CD4-positive, CD25-positive, alpha-beta regulatory T cell (primary cell): ENCODE results near the gene APOOL. TPM values are rescaled to one million over a fixed set of nuclear protein-coding genes. Genes with fewer than 3 reads are reported as not detected.
A peak's percentile ranks its signal among the peaks of the same experiment; 100 is the strongest.
"Not testable (repeated sequence)": the region's sequence is repeated elsewhere in the genome, so short reads cannot be mapped to it uniquely, and the experiment has no call there.

Experiments
- ATAC-seq, 2 donors: fragments of 150-1000 bp; cut with Tn5 transposase; one replicate each; pipeline ENCODE4 v1.10.0; 2021; ENCODE audit warnings: low read depth in 2 of 2, moderate number of reproducible peaks in 2 of 2, moderate library complexity in 1 of 2
- DNase-seq, 3 donors: peaks; one replicate each; pipeline versions ENCODE4 v3.0.0 to v3.0.0-alpha.2; 2012 to 2022; ENCODE audit warnings: mixed read lengths in 1 of 3
- H3K27ac ChIP-seq: one replicate; pipeline ENCODE4 v1.7.0; 2013; ENCODE audit warnings: mild to moderate bottlenecking, low read length; ENCODE audit not compliant: insufficient read depth, poor library complexity, severe bottlenecking
- H3K27me3 ChIP-seq: one replicate; pipeline ENCODE4 v1.7.0; 2013; ENCODE audit warnings: low read length; ENCODE audit not compliant: control insufficient read depth, insufficient read depth
- H3K36me3 ChIP-seq: one replicate; pipeline ENCODE4 v1.7.0; 2013; ENCODE audit warnings: mild to moderate bottlenecking, low read length, moderate library complexity; ENCODE audit not compliant: control insufficient read depth, insufficient read depth
- H3K4me1 ChIP-seq: 2 replicates; pipeline ENCODE4 v1.7.0; 2013; ENCODE audit warnings: mild to moderate bottlenecking, low read length; ENCODE audit not compliant: insufficient read depth, control insufficient read depth, poor library complexity, severe bottlenecking
- H3K4me3 ChIP-seq: one replicate; pipeline ENCODE4 v1.7.0; 2013; ENCODE audit warnings: low read depth, mild to moderate bottlenecking, low read length, moderate library complexity
- H3K9me3 ChIP-seq, 2 experiments: 1 replicate in 1 of 2; 2 replicates in 1 of 2; pipeline ENCODE4 v1.7.0; 2013; ENCODE audit warnings: low read length in 2 of 2, mild to moderate bottlenecking in 1 of 2, moderate library complexity in 1 of 2; ENCODE audit not compliant: control insufficient read depth in 2 of 2
- H3K27ac Mint-ChIP-seq, 3 donors: one replicate each; pipeline ENCODE4 v1.8.0; 2020 to 2022; ENCODE audit warnings: mild to moderate bottlenecking in 3 of 3, mixed read lengths in 3 of 3, moderate library complexity in 2 of 3
- H3K27me3 Mint-ChIP-seq: one replicate; pipeline ENCODE4 v1.8.0; 2022; ENCODE audit warnings: mild to moderate bottlenecking, mixed read lengths
- H3K36me3 Mint-ChIP-seq: one replicate; pipeline ENCODE4 v1.8.0; 2020; ENCODE audit warnings: mixed read lengths
- H3K4me1 Mint-ChIP-seq, 4 donors: one replicate each; pipeline ENCODE4 v1.8.0; 2020 to 2022; ENCODE audit warnings: mixed read lengths in 4 of 4, mild to moderate bottlenecking in 1 of 4
- H3K4me3 Mint-ChIP-seq, 4 donors: one replicate each; pipeline ENCODE4 v1.8.0; 2020 to 2022; ENCODE audit warnings: mild to moderate bottlenecking in 4 of 4, mixed read lengths in 4 of 4, moderate library complexity in 3 of 4
- H3K9me3 Mint-ChIP-seq, 7 donors: one replicate each; pipeline ENCODE4 v1.8.0; 2020 to 2022; ENCODE audit warnings: mixed read lengths in 7 of 7, mild to moderate bottlenecking in 3 of 7, moderate library complexity in 2 of 7
- polyA plus RNA-seq, 4 donors: library from polyadenylated mRNA; unstranded; fragments of 300-500 nt; fragmentation: Illumina TruSeq; gene quantifications; one replicate each; pipeline ENCODE4 v1.2.3, GENCODE V29; 2021
- total RNA-seq: library from RNA; stranded (reverse); gene quantifications from one replicate; pipeline ENCODE4 v1.2.3, GENCODE V29; 2022

APOOL gene, protein sequence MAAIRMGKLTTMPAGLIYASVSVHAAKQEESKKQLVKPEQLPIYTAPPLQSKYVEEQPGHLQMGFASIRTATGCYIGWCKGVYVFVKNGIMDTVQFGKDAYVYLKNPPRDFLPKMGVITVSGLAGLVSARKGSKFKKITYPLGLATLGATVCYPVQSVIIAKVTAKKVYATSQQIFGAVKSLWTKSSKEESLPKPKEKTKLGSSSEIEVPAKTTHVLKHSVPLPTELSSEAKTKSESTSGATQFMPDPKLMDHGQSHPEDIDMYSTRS
- 7.4 TPM for total RNA-seq
- polyA plus RNA-seq, result 1 to 10 TPM; 2.2 to 5.2 (median 3.3) TPM

DNA sequence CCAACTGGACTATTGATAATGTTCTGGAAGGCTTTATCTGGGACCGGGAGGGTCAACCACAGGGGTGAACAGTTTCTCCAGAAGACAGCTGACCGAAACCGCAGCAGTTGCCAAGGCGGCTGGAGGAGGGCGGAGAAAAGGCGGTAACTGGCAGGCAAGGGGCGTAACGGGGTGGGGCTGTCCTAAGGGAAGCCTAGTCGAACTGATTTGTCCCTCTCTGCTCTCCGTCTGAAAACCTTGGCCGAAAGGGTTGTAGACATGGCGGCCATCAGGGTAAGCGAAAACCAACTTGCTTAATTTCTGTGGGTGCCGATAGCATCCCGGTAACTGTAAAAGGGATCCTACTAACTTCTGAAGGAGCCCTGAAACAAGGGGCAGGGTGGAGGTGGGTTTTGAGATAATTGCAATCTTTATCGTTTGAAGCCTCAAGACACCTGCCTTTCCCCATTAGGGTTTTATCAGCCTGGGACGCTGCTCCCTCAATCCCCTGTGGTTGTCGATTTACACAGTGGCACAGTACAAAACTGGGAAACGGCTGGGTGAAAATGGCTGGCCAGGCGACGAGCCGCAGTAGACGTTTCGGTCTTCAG, at the start of gene APOOL:
Gene APOOL, plus strand, starts transcription at position 223 of the 590 bp plus-strand sequence. Its CDS starts 36 bp downstream, at position 259.
- DNase-seq (peak; percentile 54 to 87 (median 72)), ATAC-seq (peak; percentile 89 to 91)
- Mint-ChIP-seq H3K4me3 (peak within 1 kb of the TSS; percentile 89 to 95 (median 92)), H3K36me3 (no peaks in the 10 kb centered on the region), H3K27me3 (no peaks in the 10 kb centered on the region), H3K9me3 (peaks cover 0 to 2% (median 0%) of the 10 kb centered on the region in 7 donors), H3K27ac (peak within 1 kb of the TSS; percentile 32 to 78 (median 59)), H3K4me1 (peaks cover 0 to 20% (median 9%) of the 10 kb centered on the region in 4 donors)
- Histone ChIP-seq H3K4me3 (peak within 1 kb of the TSS; percentile 91), H3K27ac (peak within 1 kb of the TSS; percentile 5), H3K36me3 (no peaks in the 10 kb centered on the region), H3K4me1 (no peaks in the 10 kb centered on the region), H3K27me3 (no peaks in the 10 kb centered on the region), H3K9me3 (no peaks in the 10 kb centered on the region)

DNA sequence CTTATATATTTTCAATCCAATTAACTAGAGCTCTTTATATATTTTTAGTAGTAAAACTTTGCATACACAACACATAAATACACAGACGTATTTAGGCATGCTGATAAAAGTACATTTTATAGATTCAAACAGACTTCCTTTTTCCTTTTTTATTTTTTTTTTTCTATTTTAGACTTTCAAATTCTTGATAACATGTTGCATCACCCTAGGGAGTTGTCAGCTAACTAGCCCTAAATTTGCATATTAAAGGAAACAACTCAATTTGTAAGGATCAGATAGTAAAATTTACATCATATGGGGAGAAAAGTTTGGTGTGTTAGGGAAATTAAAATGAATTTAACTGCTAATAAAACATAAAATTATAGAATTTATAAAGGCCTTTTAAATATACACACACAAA, 47.4 kb upstream of the APOOL start:
- no peaks in the 10 kb centered on the region for H3K4me1 ChIP-seq
- peaks cover 0 to 1% (median 0%) of the 10 kb centered on the region in 7 donors for H3K9me3 Mint-ChIP-seq
- H3K27ac ChIP-seq, result no peak overlapping the region
- no peaks in the 10 kb centered on the region for H3K36me3 ChIP-seq
- H3K4me1 Mint-ChIP-seq, result no peaks in the 10 kb centered on the region
- no peaks in the 10 kb centered on the region for H3K9me3 ChIP-seq
- H3K27me3 ChIP-seq, result no peaks in the 10 kb centered on the region
- no peak overlapping the region for H3K4me3 ChIP-seq
- H3K27ac Mint-ChIP-seq, result no peak overlapping the region
- H3K4me3 Mint-ChIP-seq, result no peak overlapping the region
- no peaks in the 10 kb centered on the region for H3K36me3 Mint-ChIP-seq
- ATAC-seq (no peak), DNase-seq (no peak)
- no peaks in the 10 kb centered on the region for H3K27me3 Mint-ChIP-seq

DNA sequence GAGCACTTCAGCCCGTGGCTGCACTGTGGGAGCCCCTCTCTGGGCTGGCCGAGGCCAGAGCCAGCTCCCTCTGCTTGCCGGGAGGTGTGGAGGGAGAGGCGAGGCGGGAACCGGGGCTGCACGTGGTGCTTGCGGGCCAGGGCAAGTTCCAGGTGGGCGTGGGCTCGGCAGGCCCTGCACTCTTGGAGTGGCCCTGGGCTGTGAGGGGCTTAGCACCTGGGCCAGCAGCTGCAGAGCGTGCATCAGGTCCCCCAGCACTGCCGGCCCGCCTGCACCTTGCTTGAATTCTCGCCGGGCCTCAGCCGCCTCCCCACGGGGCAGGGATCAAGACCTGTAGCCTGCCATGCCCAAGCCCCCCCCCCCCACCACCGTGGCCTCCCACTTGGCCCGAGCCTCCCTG, 28.9 kb upstream of the APOOL start:
- no peak for DNase-seq
- H3K36me3 Mint-ChIP-seq, result no peaks in the 10 kb centered on the region
- H3K36me3 ChIP-seq, result no peaks in the 10 kb centered on the region
- no peak overlapping the region for H3K4me3 Mint-ChIP-seq
- H3K4me3 ChIP-seq, result no peak overlapping the region
- peaks cover 0 to 4% (median 0%) of the 10 kb centered on the region in 7 donors for H3K9me3 Mint-ChIP-seq
- ATAC-seq, result no peak
- H3K4me1 Mint-ChIP-seq, result no peaks in the 10 kb centered on the region
- no peaks in the 10 kb centered on the region for H3K27me3 ChIP-seq
- no peaks in the 10 kb centered on the region for H3K4me1 ChIP-seq
- no peak overlapping the region for H3K27ac Mint-ChIP-seq
- no peak overlapping the region for H3K27ac ChIP-seq
- H3K9me3 ChIP-seq, result no peaks in the 10 kb centered on the region
- H3K27me3 Mint-ChIP-seq, result no peaks in the 10 kb centered on the region

DNA sequence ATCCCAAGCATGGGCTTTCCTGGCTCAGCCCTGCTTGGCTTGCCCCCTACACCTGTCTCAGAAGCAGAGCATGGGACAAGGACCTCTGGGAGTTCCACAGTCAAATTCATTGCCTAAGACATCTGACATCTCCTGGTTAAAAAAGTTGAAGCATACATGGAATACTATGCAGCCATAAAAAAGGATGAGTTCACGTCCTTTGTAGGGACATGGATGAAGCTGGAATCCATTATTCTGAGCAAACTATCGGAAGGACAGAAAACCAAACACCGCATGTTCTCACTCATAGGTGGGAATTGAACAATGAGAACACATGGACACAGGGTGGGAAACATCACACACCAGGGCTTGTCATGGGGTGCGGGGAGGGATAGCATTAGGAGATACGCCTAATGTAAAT, 11.9 kb upstream of the APOOL start:
- not testable (repeated sequence) for H3K4me3 Mint-ChIP-seq, DNase-seq, H3K4me1 ChIP-seq, H3K9me3 Mint-ChIP-seq, H3K9me3 ChIP-seq, H3K27ac ChIP-seq, H3K36me3 ChIP-seq, H3K4me1 Mint-ChIP-seq, H3K27ac Mint-ChIP-seq, ATAC-seq, H3K4me3 ChIP-seq, H3K27me3 Mint-ChIP-seq, H3K36me3 Mint-ChIP-seq, H3K27me3 ChIP-seq

DNA sequence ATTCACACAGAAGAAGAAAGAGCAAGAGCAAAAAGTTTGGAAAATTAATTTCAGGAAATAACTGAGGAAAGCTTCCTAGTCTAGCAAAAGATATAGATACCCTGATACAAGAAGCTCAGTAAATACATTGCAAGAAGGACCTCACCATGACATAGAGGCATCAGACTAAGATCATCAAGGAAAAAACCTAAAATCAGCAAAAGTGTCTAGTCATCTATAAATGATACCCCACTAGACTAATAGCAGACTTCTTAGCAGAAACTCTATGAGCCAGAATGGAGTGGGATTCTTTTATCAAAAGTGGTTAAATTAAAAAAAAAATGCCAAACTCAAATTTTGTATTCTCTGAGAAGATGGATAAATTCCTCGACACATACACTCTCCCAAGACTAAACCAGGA, 10.5 kb upstream of the APOOL start:
- ATAC-seq (no peak), DNase-seq (no peak)
- Histone ChIP-seq H3K27me3 (no peaks in the 10 kb centered on the region), H3K36me3 (no peaks in the 10 kb centered on the region), H3K27ac (no peak overlapping the region), H3K4me1 (no peaks in the 10 kb centered on the region), H3K9me3 (no peaks in the 10 kb centered on the region), H3K4me3 (no peak overlapping the region)
- H3K9me3 Mint-ChIP-seq, result peaks cover 0 to 4% (median 0%) of the 10 kb centered on the region in 7 donors
- H3K4me3 Mint-ChIP-seq, result no peak overlapping the region
- H3K27me3 Mint-ChIP-seq, result no peaks in the 10 kb centered on the region
- no peaks in the 10 kb centered on the region for H3K36me3 Mint-ChIP-seq
- H3K4me1 Mint-ChIP-seq, result no peaks in the 10 kb centered on the region
- H3K27ac Mint-ChIP-seq, result no peak overlapping the region

DNA sequence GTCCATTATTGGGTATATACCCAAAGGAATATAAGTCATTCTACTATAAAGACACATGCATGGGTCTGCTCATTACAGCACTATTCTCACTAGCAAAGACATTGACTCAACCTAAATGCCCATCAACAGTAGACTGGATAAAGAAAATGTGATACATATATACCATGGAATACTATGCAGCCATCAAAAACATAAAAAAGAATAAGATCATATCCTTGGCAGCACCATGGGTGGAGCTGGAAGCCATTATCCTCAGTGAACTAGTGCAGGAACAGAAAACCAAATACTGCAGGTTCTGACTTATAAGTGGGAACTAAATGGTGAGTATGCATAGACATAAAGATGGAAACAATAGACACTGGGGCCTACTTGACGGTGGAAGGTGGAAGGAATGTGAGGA, 2.3 kb upstream of the APOOL start:
- Mint-ChIP-seq H3K36me3 (no peaks in the 10 kb centered on the region), H3K9me3 (peaks cover 0 to 2% (median 0%) of the 10 kb centered on the region in 7 donors), H3K27me3 (no peaks in the 10 kb centered on the region), H3K4me3 (no peak overlapping the region), H3K27ac (no peak overlapping the region), H3K4me1 (peaks cover 0 to 16% (median 4%) of the 10 kb centered on the region in 4 donors)
- no peaks in the 10 kb centered on the region for H3K4me1 ChIP-seq
- DNase-seq (no peak), ATAC-seq (no peak)
- no peaks in the 10 kb centered on the region for H3K9me3 ChIP-seq
- H3K4me3 ChIP-seq, result no peak overlapping the region
- no peaks in the 10 kb centered on the region for H3K36me3 ChIP-seq
- no peaks in the 10 kb centered on the region for H3K27me3 ChIP-seq
- H3K27ac ChIP-seq, result no peak overlapping the region

DNA sequence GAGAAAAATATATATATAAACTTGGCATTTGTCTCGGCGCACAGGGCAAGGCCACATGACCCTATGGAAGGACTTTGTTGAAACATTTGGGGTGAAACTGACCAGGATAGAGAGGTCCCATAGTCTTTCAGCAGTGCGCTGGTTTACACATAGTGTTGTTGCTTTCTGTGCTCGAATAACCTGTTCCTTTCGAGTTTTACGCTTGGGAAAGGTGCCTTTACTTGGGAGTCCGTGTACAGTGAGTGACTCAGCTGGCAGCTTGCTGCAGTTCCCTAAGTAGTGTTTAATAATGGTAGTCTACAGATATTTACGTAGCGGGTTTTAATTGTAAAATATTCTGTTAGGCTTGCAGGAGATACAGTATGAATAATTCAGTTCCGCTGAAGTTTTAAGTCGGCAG, 578 bp downstream of the APOOL start:
- no peak for DNase-seq
- no peaks in the 10 kb centered on the region for H3K27me3 Mint-ChIP-seq
- ATAC-seq, result no peak
- H3K9me3 Mint-ChIP-seq, result peaks cover 0 to 2% (median 0%) of the 10 kb centered on the region in 7 donors
- no peaks in the 10 kb centered on the region for H3K36me3 ChIP-seq
- H3K4me1 Mint-ChIP-seq, result peaks cover 0 to 21% (median 10%) of the 10 kb centered on the region in 4 donors
- H3K27me3 ChIP-seq, result no peaks in the 10 kb centered on the region
- peak overlapping the region; percentile 91 for H3K4me3 ChIP-seq
- no peaks in the 10 kb centered on the region for H3K4me1 ChIP-seq
- H3K4me3 Mint-ChIP-seq, result peak overlapping the region; percentile 89 to 95 (median 92)
- peak overlapping the region; percentile 32 to 78 (median 59) for H3K27ac Mint-ChIP-seq
- no peaks in the 10 kb centered on the region for H3K36me3 Mint-ChIP-seq
- no peaks in the 10 kb centered on the region for H3K9me3 ChIP-seq
- H3K27ac ChIP-seq, result no peak overlapping the region

DNA sequence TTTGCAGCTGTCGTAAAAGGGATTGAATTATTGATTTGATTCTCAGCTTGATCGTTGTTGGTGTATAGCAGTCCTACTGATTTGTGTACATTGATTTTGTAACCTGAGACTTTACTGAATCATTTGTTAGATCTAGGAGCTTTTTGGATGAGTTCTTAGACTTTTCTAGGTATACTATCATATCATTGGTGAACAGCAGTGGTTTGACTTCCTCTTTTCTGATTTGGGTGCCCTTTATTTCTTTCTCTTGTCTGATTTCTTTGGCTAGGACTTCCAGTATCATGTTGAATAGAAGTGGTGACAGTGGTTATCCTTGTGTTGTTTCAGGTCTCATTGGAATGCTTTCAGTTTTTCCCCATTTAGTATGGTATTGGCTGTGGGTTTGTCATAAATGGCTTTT, 8.4 kb downstream of the APOOL start:
- Histone ChIP-seq H3K36me3 (no peaks in the 10 kb centered on the region), H3K4me1 (no peaks in the 10 kb centered on the region), H3K9me3 (no peaks in the 10 kb centered on the region), H3K4me3 (no peak overlapping the region), H3K27ac (no peak overlapping the region), H3K27me3 (no peaks in the 10 kb centered on the region)
- DNase-seq (no peak), ATAC-seq (no peak)
- H3K27me3 Mint-ChIP-seq, result no peaks in the 10 kb centered on the region
- H3K9me3 Mint-ChIP-seq, result peaks cover 0 to 10% (median 2%) of the 10 kb centered on the region in 7 donors
- no peaks in the 10 kb centered on the region for H3K36me3 Mint-ChIP-seq
- H3K4me3 Mint-ChIP-seq, result no peak overlapping the region
- peaks cover 0 to 19% (median 2%) of the 10 kb centered on the region in 4 donors for H3K4me1 Mint-ChIP-seq
- H3K27ac Mint-ChIP-seq, result no peak overlapping the region
